H1 (cell line): ENCODE data around the gene TMEM108.

ENCODE experiments used
- CTCF ChIP-seq, 3 experiments: IDR thresholded peaks; 1 replicate in 2 of 3; 2 replicates in 1 of 3; pipeline versions ENCODE4 v1.5.1 to v1.6.1; 2011; ENCODE audit warnings: low read length in 3 of 3, mild to moderate bottlenecking in 3 of 3, inconsistent platforms in 2 of 3, low read depth in 1 of 3, moderate library complexity in 1 of 3; ENCODE audit not compliant: insufficient read depth in 1 of 3; ENCODE audit errors: control extremely low read depth in 1 of 3
- EGR1 ChIP-seq: IDR thresholded peaks from 2 replicates; pipeline ENCODE4 v1.6.1; 2011; ENCODE audit warnings: low read depth, low read length, borderline replicate concordance
- EP300 ChIP-seq, 2 experiments: IDR thresholded peaks; 1 replicate in 1 of 2; 2 replicates in 1 of 2; pipeline ENCODE4 v1.6.1; 2011 to 2012; ENCODE audit warnings: low read depth in 2 of 2, low read length in 2 of 2, mild to moderate bottlenecking in 2 of 2, borderline replicate concordance in 1 of 2, inconsistent platforms in 1 of 2, moderate library complexity in 1 of 2
- EZH2 ChIP-seq: fragments of 200-600 bp; sonication (generic); IDR thresholded peaks from 2 replicates; pipeline ENCODE4 v1.7.1; 2012; ENCODE audit warnings: low read depth, mild to moderate bottlenecking, moderate library complexity, low read length, inconsistent platforms; ENCODE audit not compliant: severe bottlenecking
- GABPA ChIP-seq: IDR thresholded peaks from 2 replicates; pipeline ENCODE4 v1.6.1; 2011; ENCODE audit warnings: mild to moderate bottlenecking, low read length, moderate library complexity, borderline replicate concordance; ENCODE audit not compliant: insufficient read depth
- SIN3A ChIP-seq, 2 experiments: IDR thresholded peaks in 1 of 2; conservative IDR thresholded peaks in 1 of 2; 2 replicates each; pipeline ENCODE4 v1.6.1; 2011 to 2012; ENCODE audit warnings: low read length in 2 of 2, improper control_type of control experiment in 1 of 2, low read depth in 1 of 2, mild to moderate bottlenecking in 1 of 2
- TEAD4 ChIP-seq: IDR thresholded peaks from 2 replicates; pipeline ENCODE4 v1.6.1; 2012; ENCODE audit warnings: low read depth, low read length, inconsistent platforms, mixed read lengths
- YY1 ChIP-seq: IDR thresholded peaks from 2 replicates; pipeline ENCODE4 v1.6.1; 2011; ENCODE audit warnings: low read depth, mild to moderate bottlenecking, low read length

GRCh38 chr3:133303430-133303829 is 265.2 kb downstream of the TMEM108 start:
- no peak for TF ChIP-seq EZH2
- TF ChIP-seq CTCF (IDR thresholded peaks at IDR 0.05; ENCODE audit: control extremely low read depth in 1 of 3, insufficient read depth in 1 of 3, low read depth in 1 of 3, low read length in 3 of 3): no peak
- no peak for TF ChIP-seq EP300 (IDR thresholded peaks at IDR 0.05; ENCODE audit: borderline replicate concordance in 1 of 2, low read depth in 2 of 2, low read length in 2 of 2)
- no peak for TF ChIP-seq SIN3A (conservative IDR thresholded peaks at IDR 0.05 in 1 of 2, IDR thresholded peaks at IDR 0.05 in 1 of 2; ENCODE audit: low read depth in 1 of 2, low read length in 2 of 2)
- TF ChIP-seq YY1: no peak
- no peak for TF ChIP-seq GABPA
- no peak for TF ChIP-seq EGR1
- TF ChIP-seq TEAD4: no peak
